Measurements from ENCODE around the gene POLD4.
A peak's percentile ranks its signal among the peaks of the same experiment; 100 is the strongest.

The POLD4 gene

GRCh38 chr11:67397536-67397935, 44.2 kb upstream of the POLD4 start:
- Histone ChIP-seq H3K4me3 (ENCODE audit: low read depth, low read length) (no peak overlapping the region), H2AK5ac (ENCODE audit: low read length) (no peak overlapping the region), H3K36me3 (ENCODE audit: control insufficient read depth in 1 of 2, insufficient read depth in 2 of 2, low read length in 2 of 2) (peaks cover 50 to 59% of the 10 kb centered on the region in 2 experiments), H3K4me1 (ENCODE audit: control insufficient read depth in 1 of 2, insufficient read depth in 2 of 2, low read length in 2 of 2) (peaks cover 15 to 17% of the 10 kb centered on the region in 2 experiments), H3K23ac (ENCODE audit: low read length) (no peak overlapping the region), H2BK5ac (ENCODE audit: low read depth, low read length, poor library complexity) (no peak overlapping the region), H2BK12ac (ENCODE audit: low read length) (no peak overlapping the region), H2BK120ac (ENCODE audit: insufficient read depth, low read length, poor library complexity) (no peak overlapping the region), H4K91ac (ENCODE audit: low read depth, low read length) (no peak overlapping the region), H3K27ac (ENCODE audit: low read depth, low read length) (no peak overlapping the region), H3K18ac (ENCODE audit: low read length) (no peak overlapping the region), H3K79me2 (ENCODE audit: control insufficient read depth, insufficient read depth, low read length, poor library complexity) (peaks cover 13% of the 10 kb centered on the region), H2AFZ (ENCODE audit: insufficient read depth, low read length, poor library complexity) (no peak overlapping the region), H3K14ac (ENCODE audit: low read length) (no peak overlapping the region), H3K4me2 (ENCODE audit: low read length) (no peak overlapping the region), H3K9ac (ENCODE audit: low read length) (peak overlapping the region; percentile 25), H3K4ac (ENCODE audit: low read depth, low read length) (no peak overlapping the region), H3K79me1 (ENCODE audit: low read length) (peaks cover 10% of the 10 kb centered on the region), H4K8ac (ENCODE audit: low read depth, low read length) (no peak overlapping the region), H3K9me3 (ENCODE audit: insufficient read depth, low read depth, low read length) (no peaks in the 10 kb centered on the region), H3K27me3 (ENCODE audit: insufficient read depth, low read length) (no peaks in the 10 kb centered on the region), H4K12ac (ENCODE audit: low read depth, low read length) (no peak overlapping the region)
- peak; percentile 54 to 71 for DNase-seq
- no CpG with 5 or more reads among the region's 6 CpGs for WGBS (ENCODE audit: extremely low coverage, insufficient coverage, insufficient read length)

- peaks cover 13% of the 10 kb centered on the region for H3K79me2 ChIP-seq (ENCODE audit: control insufficient read depth, insufficient read depth, low read length, poor library complexity)
- no CpG with 5 or more reads among the region's 13 CpGs for WGBS (ENCODE audit: extremely low coverage, insufficient coverage, insufficient read length)
- H3K18ac ChIP-seq (ENCODE audit: low read length), result no peak overlapping the region
- no peak overlapping the region for H4K8ac ChIP-seq (ENCODE audit: low read depth, low read length)
- peaks cover 16 to 18% of the 10 kb centered on the region in 2 experiments for H3K4me1 ChIP-seq (ENCODE audit: control insufficient read depth in 1 of 2, insufficient read depth in 2 of 2, low read length in 2 of 2)
- no peak overlapping the region for H3K4ac ChIP-seq (ENCODE audit: low read depth, low read length)
- H4K12ac ChIP-seq (ENCODE audit: low read depth, low read length), result no peak overlapping the region
- no peak overlapping the region for H2AFZ ChIP-seq (ENCODE audit: insufficient read depth, low read length, poor library complexity)
- H2AK5ac ChIP-seq (ENCODE audit: low read length), result no peak overlapping the region
- H2BK12ac ChIP-seq (ENCODE audit: low read length), result no peak overlapping the region
- peaks cover 9% of the 10 kb centered on the region for H3K79me1 ChIP-seq (ENCODE audit: low read length)
- no peak overlapping the region for H3K14ac ChIP-seq (ENCODE audit: low read length)
- peaks cover 50 to 59% of the 10 kb centered on the region in 2 experiments for H3K36me3 ChIP-seq (ENCODE audit: control insufficient read depth in 1 of 2, insufficient read depth in 2 of 2, low read length in 2 of 2)
- no peak overlapping the region for H3K27ac ChIP-seq (ENCODE audit: low read depth, low read length)
- no peak overlapping the region for H3K4me2 ChIP-seq (ENCODE audit: low read length)
- H2BK120ac ChIP-seq (ENCODE audit: insufficient read depth, low read length, poor library complexity), result no peak overlapping the region
- no peak overlapping the region for H3K9ac ChIP-seq (ENCODE audit: low read length)
- no peak for DNase-seq
- H4K91ac ChIP-seq (ENCODE audit: low read depth, low read length), result no peak overlapping the region
- no peaks in the 10 kb centered on the region for H3K9me3 ChIP-seq (ENCODE audit: insufficient read depth, low read depth, low read length)
- no peaks in the 10 kb centered on the region for H3K27me3 ChIP-seq (ENCODE audit: insufficient read depth, low read length)
- no peak overlapping the region for H3K4me3 ChIP-seq (ENCODE audit: low read depth, low read length)
- H2BK5ac ChIP-seq (ENCODE audit: low read depth, low read length, poor library complexity), result no peak overlapping the region
- no peak overlapping the region for H3K23ac ChIP-seq (ENCODE audit: low read length)
Observed at GRCh38 chr11:67396587-67397389, 43.4 kb upstream of the POLD4 start.

- no peaks in the 10 kb centered on the region for H3K9me3 ChIP-seq (ENCODE audit: insufficient read depth, low read depth, low read length)
- no peak overlapping the region for H3K4me2 ChIP-seq (ENCODE audit: low read length)
- H3K79me1 ChIP-seq (ENCODE audit: low read length), result peaks cover 9% of the 10 kb centered on the region
- no peak overlapping the region for H3K18ac ChIP-seq (ENCODE audit: low read length)
- peaks cover 12% of the 10 kb centered on the region for H3K79me2 ChIP-seq (ENCODE audit: control insufficient read depth, insufficient read depth, low read length, poor library complexity)
- H4K8ac ChIP-seq (ENCODE audit: low read depth, low read length), result no peak overlapping the region
- H3K23ac ChIP-seq (ENCODE audit: low read length), result no peak overlapping the region
- H3K27ac ChIP-seq (ENCODE audit: low read depth, low read length), result no peak overlapping the region
- no peak overlapping the region for H2BK12ac ChIP-seq (ENCODE audit: low read length)
- no peak overlapping the region for H3K9ac ChIP-seq (ENCODE audit: low read length)
- no peaks in the 10 kb centered on the region for H3K27me3 ChIP-seq (ENCODE audit: insufficient read depth, low read length)
- no peak overlapping the region for H3K4me3 ChIP-seq (ENCODE audit: low read depth, low read length)
- peaks cover 16 to 19% of the 10 kb centered on the region in 2 experiments for H3K4me1 ChIP-seq (ENCODE audit: control insufficient read depth in 1 of 2, insufficient read depth in 2 of 2, low read length in 2 of 2)
- no peak overlapping the region for H2BK120ac ChIP-seq (ENCODE audit: insufficient read depth, low read length, poor library complexity)
- H4K12ac ChIP-seq (ENCODE audit: low read depth, low read length), result no peak overlapping the region
- H3K14ac ChIP-seq (ENCODE audit: low read length), result no peak overlapping the region
- no peak overlapping the region for H4K91ac ChIP-seq (ENCODE audit: low read depth, low read length)
- no peak overlapping the region for H2AK5ac ChIP-seq (ENCODE audit: low read length)
- no CpG with 5 or more reads among the region's 7 CpGs for WGBS (ENCODE audit: extremely low coverage, insufficient coverage, insufficient read length)
- H3K4ac ChIP-seq (ENCODE audit: low read depth, low read length), result no peak overlapping the region
- no peak overlapping the region for H2AFZ ChIP-seq (ENCODE audit: insufficient read depth, low read length, poor library complexity)
- no peak overlapping the region for H2BK5ac ChIP-seq (ENCODE audit: low read depth, low read length, poor library complexity)
- H3K36me3 ChIP-seq (ENCODE audit: control insufficient read depth in 1 of 2, insufficient read depth in 2 of 2, low read length in 2 of 2), result peaks cover 50 to 59% of the 10 kb centered on the region in 2 experiments
- no peak for DNase-seq
Observed at GRCh38 chr11:67396259-67396581, 42.9 kb upstream of the POLD4 start.

- Histone ChIP-seq H3K14ac (ENCODE audit: low read length) (no peak overlapping the region), H2BK12ac (ENCODE audit: low read length) (no peak overlapping the region), H3K9ac (ENCODE audit: low read length) (no peak overlapping the region), H2AFZ (ENCODE audit: insufficient read depth, low read length, poor library complexity) (no peak overlapping the region), H3K4me3 (ENCODE audit: low read depth, low read length) (no peak overlapping the region), H3K4ac (ENCODE audit: low read depth, low read length) (no peak overlapping the region), H4K8ac (ENCODE audit: low read depth, low read length) (no peak overlapping the region), H3K79me1 (ENCODE audit: low read length) (peaks cover 7% of the 10 kb centered on the region), H3K27me3 (ENCODE audit: insufficient read depth, low read length) (no peaks in the 10 kb centered on the region), H3K18ac (ENCODE audit: low read length) (no peak overlapping the region), H3K9me3 (ENCODE audit: insufficient read depth, low read depth, low read length) (no peaks in the 10 kb centered on the region), H2BK120ac (ENCODE audit: insufficient read depth, low read length, poor library complexity) (no peak overlapping the region), H2AK5ac (ENCODE audit: low read length) (no peak overlapping the region), H3K36me3 (ENCODE audit: control insufficient read depth in 1 of 2, insufficient read depth in 2 of 2, low read length in 2 of 2) (peaks cover 50 to 59% of the 10 kb centered on the region in 2 experiments), H4K91ac (ENCODE audit: low read depth, low read length) (no peak overlapping the region), H4K12ac (ENCODE audit: low read depth, low read length) (no peak overlapping the region), H3K4me1 (ENCODE audit: control insufficient read depth in 1 of 2, insufficient read depth in 2 of 2, low read length in 2 of 2) (peaks cover 13 to 17% of the 10 kb centered on the region in 2 experiments), H3K79me2 (ENCODE audit: control insufficient read depth, insufficient read depth, low read length, poor library complexity) (peaks cover 8% of the 10 kb centered on the region), H3K27ac (ENCODE audit: low read depth, low read length) (no peak overlapping the region), H3K23ac (ENCODE audit: low read length) (no peak overlapping the region), H2BK5ac (ENCODE audit: low read depth, low read length, poor library complexity) (no peak overlapping the region), H3K4me2 (ENCODE audit: low read length) (no peak overlapping the region)
- no CpG with 5 or more reads among the region's 19 CpGs for WGBS (ENCODE audit: extremely low coverage, insufficient coverage, insufficient read length)
- no peak for DNase-seq
Observed at GRCh38 chr11:67395555-67396258, 42.4 kb upstream of the POLD4 start.

Measured in trophoblast cell (in vitro differentiated cells and primary cell).